ENCODE measurements around the gene CTNND2.

CTNND2 gene

DNA sequence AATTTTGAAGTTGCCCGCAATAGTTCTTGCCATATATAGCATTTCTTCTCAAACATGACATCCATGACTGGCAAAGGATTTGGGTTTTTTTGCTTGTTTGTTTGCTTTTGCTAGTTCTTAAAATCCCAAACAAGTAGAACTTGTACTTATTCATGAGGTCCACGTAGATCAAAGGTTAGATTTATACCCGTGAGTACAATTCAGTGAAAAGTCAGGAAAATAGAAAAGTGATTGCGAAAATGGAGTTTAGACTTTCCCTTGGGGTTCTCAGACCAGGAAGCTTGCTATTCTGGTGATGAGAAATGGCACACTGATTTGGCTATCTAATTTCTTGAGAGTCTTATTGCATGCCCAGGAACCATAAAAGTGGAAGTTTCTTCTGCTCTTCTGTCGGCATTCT is 304.7 kb downstream of the CTNND2 start:
- no peak for DNase-seq (ENCODE audit: low read depth in 3 of 3, low spot score in 1 of 3)

DNA sequence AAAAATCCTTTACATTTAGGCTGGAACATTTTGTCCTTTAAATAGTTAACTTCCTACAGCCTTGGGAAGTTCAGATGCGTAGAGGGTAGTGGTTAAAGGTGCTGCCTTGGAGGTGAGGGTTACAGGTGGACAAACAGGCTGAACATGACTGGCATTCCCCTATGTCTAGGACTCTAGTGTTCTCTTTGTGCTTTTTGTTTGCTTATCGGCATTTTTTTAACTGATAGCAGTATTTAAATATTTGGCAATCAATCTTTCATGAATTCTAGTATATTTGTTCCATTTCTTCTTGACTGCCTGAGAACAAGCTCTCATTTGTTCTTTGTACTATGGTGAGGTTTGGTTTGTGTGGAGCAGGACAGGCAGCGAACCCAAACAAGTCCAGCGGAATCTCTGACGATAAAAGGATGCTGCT is 307.6 kb downstream of the CTNND2 start:
- DNase-seq (ENCODE audit: low read depth in 3 of 3, low spot score in 1 of 3), result no peak

GRCh38 chr5:11596185-11596584 is 308.1 kb downstream of the CTNND2 start:
- DNase-seq (ENCODE audit: low read depth in 3 of 3, low spot score in 1 of 3), result no peak

DNA sequence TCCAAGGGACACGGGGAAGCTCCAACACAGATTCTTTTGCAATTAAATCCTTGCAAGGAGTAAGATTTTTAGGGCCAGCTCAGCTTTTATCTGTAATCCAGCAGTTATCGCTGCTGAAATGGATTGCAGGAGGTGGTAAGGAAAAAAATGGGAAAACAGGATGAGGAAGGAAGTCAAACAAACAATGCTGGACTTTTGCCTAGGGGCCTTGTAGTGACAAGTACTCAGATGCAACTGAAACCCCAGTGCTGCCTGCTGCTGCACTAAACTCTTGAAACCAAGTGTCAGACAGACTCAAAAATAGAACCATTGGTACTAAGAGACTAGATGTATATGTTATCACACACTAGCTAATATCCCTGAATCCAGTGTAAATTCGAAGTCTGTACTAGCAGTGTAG is 309.2 kb downstream of the CTNND2 start:
- DNase-seq (ENCODE audit: low read depth in 3 of 3, low spot score in 1 of 3), result no peak

DNA sequence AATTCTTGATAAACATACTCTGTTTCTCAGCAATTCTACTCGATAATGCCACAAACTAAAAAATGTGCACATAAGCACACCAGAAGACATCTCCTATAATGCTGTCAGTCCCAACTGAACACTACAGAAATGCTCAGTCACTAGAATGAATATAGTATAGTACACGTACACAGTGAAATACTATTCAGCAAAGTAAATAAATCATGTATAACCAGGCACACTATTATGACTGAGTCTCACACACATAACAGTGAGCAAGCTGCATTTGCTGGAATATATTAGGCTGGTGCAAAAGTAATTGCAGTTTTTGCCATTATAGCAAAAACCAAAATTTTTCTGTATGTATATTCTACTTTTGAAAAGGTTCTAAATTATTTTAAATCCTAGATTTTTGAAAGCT is 310.2 kb downstream of the CTNND2 start:
- DNase-seq (ENCODE audit: low read depth in 3 of 3, low spot score in 1 of 3), result no peak

- no peak for DNase-seq (ENCODE audit: low read depth in 3 of 3, low spot score in 1 of 3)
Observed at GRCh38 chr5:11590475-11590874, 313.8 kb downstream of the CTNND2 start.

DNA sequence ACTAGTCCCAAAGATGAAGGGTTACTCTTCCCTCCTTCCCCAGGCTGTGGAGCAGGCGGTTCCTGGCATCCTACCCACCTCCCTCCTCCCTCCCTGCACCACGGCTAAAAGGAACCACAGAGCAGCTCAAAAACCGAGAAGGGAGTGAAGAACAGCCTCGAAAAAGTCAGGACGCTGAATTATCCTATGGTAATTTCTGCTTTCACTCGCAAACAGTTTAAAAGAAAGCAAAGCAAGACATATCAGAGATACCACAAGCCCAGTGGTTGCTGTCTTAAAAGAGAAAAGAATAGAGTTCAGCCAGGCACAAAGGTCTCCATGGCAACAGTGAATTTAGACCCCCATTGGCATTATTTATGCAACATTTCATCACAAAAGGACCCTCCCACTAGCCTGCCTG is 315.4 kb downstream of the CTNND2 start:
- no peak for DNase-seq (ENCODE audit: low read depth in 3 of 3, low spot score in 1 of 3)

DNA sequence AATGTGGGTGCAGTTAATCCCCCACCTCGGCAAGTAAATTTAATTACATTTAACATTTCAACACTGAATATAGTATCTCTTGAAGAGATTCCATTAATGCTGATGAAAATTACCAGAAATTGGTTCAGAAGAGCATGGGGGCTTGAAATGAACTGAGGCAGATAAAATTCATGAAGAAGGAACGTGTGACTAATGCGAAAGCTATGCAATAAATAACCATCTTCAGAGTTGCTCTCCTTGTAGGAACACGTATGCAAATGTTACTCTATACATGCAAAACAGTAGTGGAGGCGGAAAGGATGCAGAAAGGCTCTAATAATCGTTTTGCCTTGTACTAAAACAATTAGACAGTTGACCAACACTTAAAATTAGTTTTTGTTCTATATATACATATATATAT is 320.2 kb downstream of the CTNND2 start:
- DNase-seq (ENCODE audit: low read depth in 3 of 3, low spot score in 1 of 3), result no peak

DNA sequence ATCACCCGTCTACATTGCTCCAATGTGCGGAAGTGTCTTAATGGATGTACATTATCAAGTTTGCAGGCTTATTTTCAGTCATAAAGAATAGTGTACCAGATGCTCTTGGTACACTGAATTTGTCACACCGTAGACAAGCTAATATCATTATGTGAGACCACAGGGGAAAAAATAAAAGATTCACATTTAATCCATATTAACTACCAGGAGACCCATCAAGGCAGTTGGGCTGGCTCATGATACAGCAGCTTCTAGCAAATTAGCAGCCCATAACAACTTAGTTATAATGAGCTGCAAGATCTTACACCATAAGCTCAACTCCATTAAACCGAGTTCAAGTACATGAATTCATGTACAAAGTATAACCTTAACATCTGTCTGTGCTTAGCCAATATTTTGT is 324.9 kb downstream of the CTNND2 start:
- DNase-seq (ENCODE audit: low read depth in 3 of 3, low spot score in 1 of 3), result no peak

DNA sequence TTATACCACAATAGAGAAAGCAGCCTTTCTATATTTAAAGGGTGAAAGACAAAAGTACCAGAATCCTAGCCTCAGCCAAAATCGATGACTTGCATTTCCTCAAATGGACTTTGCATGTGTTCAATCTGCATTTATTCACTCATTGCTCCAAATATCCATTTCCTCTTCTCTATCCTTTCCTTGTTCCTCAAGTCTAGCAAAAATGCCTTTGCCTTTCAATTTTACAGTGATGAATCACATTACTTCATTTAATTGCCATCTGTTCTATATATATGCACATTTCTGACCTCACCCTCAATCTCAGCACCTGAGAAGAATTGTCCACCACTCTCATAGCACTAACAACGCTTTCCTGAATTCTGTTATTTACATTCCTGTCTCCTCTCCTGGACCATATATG is 329.5 kb downstream of the CTNND2 start:
- no peak for DNase-seq (ENCODE audit: low read depth in 3 of 3, low spot score in 1 of 3)

GRCh38 chr5:11573140-11573992 is 330.9 kb downstream of the CTNND2 start:
- no peak for DNase-seq (ENCODE audit: low read depth in 3 of 3, low spot score in 1 of 3)

DNA sequence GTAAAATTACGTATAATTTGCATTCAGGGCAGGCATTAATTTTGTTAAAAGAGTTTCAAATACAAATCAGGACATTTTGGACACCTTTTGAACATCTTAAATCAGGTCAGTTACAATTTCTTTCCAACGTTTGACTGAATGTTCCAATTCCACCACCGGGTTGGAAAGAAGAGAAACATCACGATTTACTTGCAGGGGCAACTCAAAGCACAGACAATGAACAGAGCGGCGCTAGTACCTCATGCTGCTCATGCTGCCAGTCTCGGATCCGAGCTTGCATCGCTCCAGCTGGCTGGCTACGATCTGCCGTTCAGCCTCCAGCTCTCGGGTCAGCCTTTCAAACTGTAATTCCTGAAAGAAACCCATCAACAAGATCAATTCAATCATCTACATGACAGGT is 339.5 kb downstream of the CTNND2 start:
- no peak for DNase-seq (ENCODE audit: low read depth in 3 of 3, low spot score in 1 of 3)

- no peak for DNase-seq (ENCODE audit: low read depth in 3 of 3, low spot score in 1 of 3)
Observed at GRCh38 chr5:11563822-11564221, 340.4 kb downstream of the CTNND2 start.

GRCh38 chr5:11560915-11561697 is 343.1 kb downstream of the CTNND2 start:
- DNase-seq (ENCODE audit: low read depth in 3 of 3, low spot score in 1 of 3), result no peak

GRCh38 chr5:11557063-11557462 is 347.2 kb downstream of the CTNND2 start:
- no peak for DNase-seq (ENCODE audit: low read depth in 3 of 3, low spot score in 1 of 3)

DNA sequence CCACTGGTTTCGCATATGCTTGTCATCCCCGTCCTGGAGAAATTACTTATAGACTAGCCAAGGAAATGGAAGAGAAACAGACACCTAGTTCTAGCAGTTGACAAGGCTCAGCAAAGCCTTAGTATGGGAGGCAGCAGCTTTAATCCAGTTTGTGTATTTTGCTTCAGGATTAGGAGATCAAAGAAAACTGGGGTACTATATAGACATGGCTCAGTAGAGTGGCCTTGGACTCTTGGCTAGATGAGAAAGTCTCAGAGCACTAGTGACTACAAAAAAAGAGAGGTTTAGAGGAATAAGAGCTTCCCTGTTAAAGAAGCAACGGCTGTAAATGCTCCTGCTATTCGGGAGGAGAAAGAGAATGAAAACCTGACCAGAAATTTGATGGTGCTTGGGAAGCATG is 349.1 kb downstream of the CTNND2 start:
- DNase-seq (ENCODE audit: low read depth in 3 of 3, low spot score in 1 of 3), result no peak

DNA sequence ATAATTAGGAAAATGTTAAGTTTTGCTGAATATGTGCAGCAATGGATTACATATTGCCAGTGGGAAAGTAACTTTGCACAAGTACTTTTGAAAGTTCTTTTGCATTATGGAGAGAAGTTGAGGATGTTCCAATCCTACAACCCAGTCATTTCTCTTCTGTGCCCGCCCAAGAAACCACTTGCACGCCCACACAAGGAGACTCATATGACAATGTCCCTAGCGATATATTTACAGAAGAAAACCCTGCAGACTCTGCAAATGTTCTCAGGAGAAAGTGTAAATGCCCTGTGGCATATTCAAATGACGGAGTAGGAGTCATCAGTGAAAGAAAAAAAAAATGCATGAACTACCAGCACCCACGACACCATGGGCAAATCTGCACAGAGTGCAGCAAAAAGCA is 356.5 kb downstream of the CTNND2 start:
- no peak for DNase-seq (ENCODE audit: low read depth in 3 of 3, low spot score in 1 of 3)

GRCh38 chr5:11547140-11547539 is 357.1 kb downstream of the CTNND2 start:
- no peak for DNase-seq (ENCODE audit: low read depth in 3 of 3, low spot score in 1 of 3)

DNA sequence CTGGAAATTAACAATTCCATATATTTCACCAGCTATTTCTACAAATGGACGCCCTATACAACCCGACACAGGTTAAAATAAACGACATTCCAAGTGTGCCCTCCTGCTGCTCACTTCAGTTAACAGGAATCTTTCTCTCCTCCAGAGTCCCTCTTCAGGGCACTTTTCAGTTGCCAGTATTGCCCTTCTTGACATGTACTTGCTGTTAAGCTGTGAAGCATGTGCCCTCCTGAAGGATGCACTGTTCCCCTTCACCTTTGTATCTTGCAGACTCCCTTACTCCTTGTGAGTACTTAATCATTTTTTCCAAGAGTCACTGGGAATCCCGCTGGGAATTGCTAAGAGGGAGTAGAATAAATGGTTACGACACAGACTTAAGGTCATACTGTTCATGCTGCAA is 364.1 kb downstream of the CTNND2 start:
- no peak for DNase-seq (ENCODE audit: low read depth in 3 of 3, low spot score in 1 of 3)

GRCh38 chr5:11531811-11532555 is 372.3 kb downstream of the CTNND2 start:
- DNase-seq (ENCODE audit: low read depth in 3 of 3, low spot score in 1 of 3), result no peak

DNA sequence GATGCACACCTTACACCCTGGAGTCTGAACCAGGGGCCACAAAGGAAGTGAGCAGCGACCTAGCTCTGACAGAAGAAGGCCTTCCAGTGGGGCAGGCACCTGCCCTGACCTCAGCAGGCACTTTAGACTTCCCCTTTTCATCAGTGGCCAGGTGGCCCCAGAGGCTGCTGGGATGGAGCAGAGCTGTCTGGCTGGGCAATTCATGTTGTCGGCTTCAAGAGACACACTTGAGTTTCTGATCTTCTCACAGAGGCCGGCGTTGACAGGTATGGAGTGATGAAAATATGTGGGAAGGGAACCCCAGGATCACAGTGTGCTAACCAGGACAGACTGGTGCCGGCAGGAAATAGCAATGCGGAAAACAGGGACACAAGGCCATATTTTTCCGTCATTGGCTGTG is 375.5 kb downstream of the CTNND2 start:
- no peak for DNase-seq (ENCODE audit: low read depth in 3 of 3, low spot score in 1 of 3)
